Measurements from ENCODE around the gene SNRPB. TPM values are rescaled to one million over a fixed set of nuclear protein-coding genes. Genes with fewer than 3 reads are reported as not detected.

Gene SNRPB
- total and polyA plus RNA-seq, 10 of the 15 experiments (the other 5 are each of a cell fraction or from before 2014, with no cell fraction given) = 15.0 to 593 (median 366) TPM

- TF ChIP-seq NR2F1 (conservative IDR thresholded peaks at IDR 0.05) = no peak
- TF ChIP-seq CHD2 (IDR thresholded peaks at IDR 0.05; ENCODE audit: borderline replicate concordance, low read depth, low read length) = no peak
- no peak for TF ChIP-seq ZNF622 (IDR thresholded peaks at IDR 0.05)
- TF ChIP-seq STAT1 (conservative IDR thresholded peaks at IDR 0.05) = no peak
- no peak for TF ChIP-seq CEBPZ (IDR thresholded peaks at IDR 0.05; ENCODE audit: low read depth, low read length)
- TF ChIP-seq ATF3 (IDR thresholded peaks at IDR 0.05; ENCODE audit: borderline replicate concordance, extremely low read depth, low read depth, low read length) = no peak
- no peak for TF ChIP-seq RELB (IDR thresholded peaks at IDR 0.05; ENCODE audit: low read depth)
- no peak for TF ChIP-seq HCFC1 (IDR thresholded peaks at IDR 0.05; ENCODE audit: low read length)
Measured at GRCh38 chr20:2421247-2421646, 49.3 kb downstream of the SNRPB start (continued).

GRCh38 chr20:2420510-2420909 lies 50.1 kb downstream of the SNRPB start:
- Histone ChIP-seq H4K20me1 (ENCODE audit: control insufficient read depth, insufficient read depth) (no peaks in the 10 kb centered on the region), H3K36me3 (ENCODE audit: control insufficient read depth in 2 of 2, insufficient read depth in 2 of 2, low read length in 1 of 2) (no peaks in the 10 kb centered on the region), H3K27ac (ENCODE audit: control insufficient read depth, insufficient read depth) (no peak overlapping the region), H3K27me3 (replicated peaks in 1 of 2; ENCODE audit: control insufficient read depth in 2 of 2, insufficient read depth in 2 of 2, low read length in 1 of 2) (peaks cover 0 to 4% of the 10 kb centered on the region in 2 experiments; a peak in 3 of 4 replicates), H3K9ac (ENCODE audit: control insufficient read depth, insufficient read depth, low read length) (no peak overlapping the region), H3K79me2 (ENCODE audit: control insufficient read depth, insufficient read depth, low read length) (no peaks in the 10 kb centered on the region), H3K9me3 (replicated peaks; ENCODE audit: control insufficient read depth, insufficient read depth, low read length) (no peaks in the 10 kb centered on the region), H3K4me3 (no peak overlapping the region), H2AFZ (ENCODE audit: control insufficient read depth, low read depth, low read length) (no peak overlapping the region), H3K4me2 (ENCODE audit: control insufficient read depth, insufficient read depth) (no peak overlapping the region), H3K4me1 (ENCODE audit: control insufficient read depth, insufficient read depth, low read length) (no peaks in the 10 kb centered on the region)
- ChIA-PET RAD21 (ENCODE audit: unreplicated experiment) (no interaction called here), CTCF (interaction anchor here (1.1 kb wide), 1 partner anchor 212 kb away, joined by 3 read pairs; no protein-coding TSS in a partner anchor), POLR2A (no interaction called here), SMC1A (ENCODE audit: uncharacterized antibody, unreplicated experiment) (no interaction called here)
- FAIRE-seq (no peak), ATAC-seq (no peak), DNase-seq (ENCODE audit: low read depth, low spot score) (no peak)
- BruUV-seq (replicated peaks) = no TSS peak
- intact Hi-C loops (cut with micrococcal nuclease; ENCODE audit: unreplicated experiment) (no loop called here), in situ Hi-C loops (cut with MboI) (no loop called here)
- whole genome bisulfite sequencing (ENCODE audit: insufficient coverage, insufficient replicate concordance, low lambda C conversion rate, missing lambda C conversion rate) = 0% methylated on average over 1 of the region's 1 CpG
- TF ChIP-seq NRF1 (conservative IDR thresholded peaks at IDR 0.05; ENCODE audit: low read depth, low read length) (no peak), IRF4 (IDR thresholded peaks at IDR 0.05; ENCODE audit: low read depth, low read length) (no peak), ZNF217 (IDR thresholded peaks at IDR 0.05) (no peak), CREM (IDR thresholded peaks at IDR 0.05; ENCODE audit: low read depth) (no peak), MTA2 (IDR thresholded peaks at IDR 0.05; ENCODE audit: low read depth) (no peak), ZNF274 (IDR thresholded peaks at IDR 0.05; ENCODE audit: insufficient read depth, insufficient read length) (no peak), ZNF207 (IDR thresholded peaks at IDR 0.05; ENCODE audit: borderline replicate concordance) (no peak), NR2F1 (conservative IDR thresholded peaks at IDR 0.05) (no peak), CREB1 (IDR thresholded peaks at IDR 0.05; ENCODE audit: low read depth) (no peak), ATF7 (IDR thresholded peaks at IDR 0.05; ENCODE audit: low read depth) (no peak), DPF2 (IDR thresholded peaks at IDR 0.05) (no peak), HDGF (IDR thresholded peaks at IDR 0.05) (no peak)
